Stimulated activated CD4-positive, alpha-beta T cell treated with anti-CD3 and anti-CD28 coated beads, TNF-alpha, amount 100 ng/mL, for 1 hour (primary cell): ENCODE results near the gene CDHR3.

Source experiments
- DNase-seq, 3 donors: peaks; one replicate each; pipeline ENCODE4 v3.0.0-alpha.2; 2020; ENCODE audit warnings: low read depth in 3 of 3, low spot score in 1 of 3

Gene CDHR3

GRCh38 chr7:106048706-106049020, 85.6 kb downstream of the CDHR3 start:
- no peak for DNase-seq

GRCh38 chr7:106049139-106049752, 86.2 kb downstream of the CDHR3 start:
- no peak for DNase-seq

- no peak for DNase-seq
Observed at GRCh38 chr7:106050002-106050745, 87.1 kb downstream of the CDHR3 start.

GRCh38 chr7:106050746-106051117, 87.7 kb downstream of the CDHR3 start:
- no peak for DNase-seq

GRCh38 chr7:106052681-106053080, 89.6 kb downstream of the CDHR3 start:
- no peak for DNase-seq

GRCh38 chr7:106053109-106053508, 90.0 kb downstream of the CDHR3 start:
- DNase-seq = no peak

GRCh38 chr7:106054156-106054910, 91.3 kb downstream of the CDHR3 start:
- no peak for DNase-seq

GRCh38 chr7:106054971-106055532, 92.0 kb downstream of the CDHR3 start:
- no peak for DNase-seq

- peak; percentile 10 to 40 (median 38) for DNase-seq
Observed at GRCh38 chr7:106056513-106057203, 93.6 kb downstream of the CDHR3 start.

GRCh38 chr7:106057204-106057961, 94.3 kb downstream of the CDHR3 start:
- no peak for DNase-seq

- no peak for DNase-seq
Observed at GRCh38 chr7:106057962-106058927, 95.2 kb downstream of the CDHR3 start.

GRCh38 chr7:106058928-106059324, 95.9 kb downstream of the CDHR3 start:
- DNase-seq = no peak

- no peak for DNase-seq
Observed at GRCh38 chr7:106059556-106059955, 96.5 kb downstream of the CDHR3 start.

GRCh38 chr7:106060394-106060920, 97.4 kb downstream of the CDHR3 start:
- DNase-seq = no peak

- no peak for DNase-seq
Observed at GRCh38 chr7:106061301-106061979, 98.4 kb downstream of the CDHR3 start.

GRCh38 chr7:106062006-106062405, 98.9 kb downstream of the CDHR3 start:
- no peak for DNase-seq

GRCh38 chr7:106062521-106062931, 99.5 kb downstream of the CDHR3 start:
- no peak for DNase-seq

GRCh38 chr7:106063024-106063423, 100.0 kb downstream of the CDHR3 start:
- DNase-seq = no peak

- DNase-seq = no peak
Observed at GRCh38 chr7:106063692-106064091, 100.6 kb downstream of the CDHR3 start.
